Measurements from ENCODE around the gene WDR18.
"Not testable (repeated sequence)": the region's sequence is repeated elsewhere in the genome, so short reads cannot be mapped to it uniquely, and the experiment has no call there.

The WDR18 gene

DNA sequence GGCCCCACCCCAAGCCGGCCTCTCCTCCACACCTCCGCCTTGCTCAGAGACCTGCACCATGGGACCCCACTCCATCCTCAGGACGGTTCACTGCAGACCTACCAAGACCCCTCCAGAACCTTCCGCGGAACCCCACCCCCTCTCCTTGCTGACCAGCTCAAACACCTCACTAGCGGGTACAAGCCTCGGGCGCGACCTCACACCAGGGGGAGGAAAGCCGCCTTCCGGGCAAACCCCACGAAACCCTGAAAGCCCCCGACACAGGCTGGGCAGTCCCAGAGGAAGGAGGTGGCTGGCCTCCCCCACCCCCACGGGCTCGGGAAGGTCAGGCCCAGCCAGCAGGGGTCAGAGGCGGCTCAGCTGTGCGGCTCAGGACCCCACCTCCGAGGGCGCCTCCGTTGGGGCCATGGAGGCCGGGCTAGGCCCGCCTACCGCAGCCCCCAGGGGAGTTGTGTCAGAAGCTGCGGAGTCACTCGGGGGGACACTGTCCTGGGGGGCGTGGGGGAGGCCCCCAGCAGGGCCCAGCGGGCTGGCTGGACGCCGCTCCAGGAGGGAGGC, 25.9 kb downstream of the WDR18 start:
- DNase-seq: no peak

DNA sequence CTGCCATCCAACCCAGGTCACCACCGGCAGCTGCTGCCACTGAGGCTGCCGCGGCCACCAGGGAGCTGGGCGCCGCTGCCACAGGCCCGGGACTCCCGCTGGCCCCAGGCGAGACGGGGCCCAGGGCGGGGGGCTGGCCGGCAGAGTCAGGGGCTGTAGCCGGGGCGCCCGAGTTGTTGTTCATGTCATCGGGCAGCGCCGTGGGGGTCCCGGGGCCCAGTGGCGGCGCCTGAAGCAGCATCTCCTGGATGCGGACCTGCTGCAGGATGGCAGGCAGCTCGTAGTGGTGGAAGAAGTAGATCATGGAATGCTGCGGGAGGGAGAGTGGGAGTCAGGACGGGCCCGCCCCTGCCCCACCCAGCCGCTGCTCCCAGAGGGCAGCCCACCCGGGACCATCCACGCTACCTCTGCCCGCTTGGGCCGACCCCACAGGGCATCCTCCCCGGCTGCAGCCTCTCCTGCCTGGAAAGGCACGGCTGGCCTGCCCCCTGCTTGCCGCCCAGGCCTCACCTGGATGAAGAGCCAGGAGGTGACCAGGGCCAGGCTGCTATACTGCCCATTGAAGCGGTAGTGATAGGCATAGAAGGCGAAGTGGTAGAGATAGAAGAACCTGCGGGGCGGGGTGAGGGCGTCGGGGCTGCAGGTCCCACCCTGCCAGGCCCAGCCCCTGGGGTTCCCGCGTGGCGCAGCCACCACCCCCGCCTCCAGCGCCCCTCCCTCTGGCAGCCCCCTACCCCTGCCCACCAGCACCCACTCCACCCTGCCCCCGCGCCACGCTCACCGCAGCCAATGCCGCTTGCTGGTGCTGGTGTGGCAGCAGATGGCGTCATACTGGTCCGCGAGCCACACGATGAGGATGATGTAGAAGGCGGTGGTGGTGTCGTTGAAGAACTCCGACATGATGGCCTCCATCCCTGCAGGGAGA, 26.7 kb downstream of the WDR18 start:
- DNase-seq: no peak

GRCh38 chr19:1011831-1012333, 27.7 kb downstream of the WDR18 start:
- DNase-seq: no peak

DNA sequence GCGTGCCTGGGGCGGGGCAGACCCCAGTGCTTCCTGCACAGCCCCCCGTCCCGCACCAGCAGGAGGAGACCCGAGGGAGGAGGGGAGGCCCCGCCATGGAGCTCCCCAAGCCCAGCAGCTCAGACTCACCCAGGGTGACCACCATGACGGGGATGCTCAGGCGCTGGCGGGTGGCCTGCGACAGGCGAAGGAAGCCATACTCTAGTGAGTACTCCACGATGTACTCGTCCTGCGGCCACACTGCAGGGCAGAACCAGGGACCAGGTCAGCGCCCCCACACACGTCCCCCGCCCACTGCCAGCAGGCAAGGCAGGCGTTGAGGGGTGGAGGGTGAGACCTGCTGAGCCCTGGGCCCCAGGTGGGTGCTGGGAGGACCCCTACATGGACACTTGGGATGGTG, 28.2 kb downstream of the WDR18 start:
- DNase-seq: no peak

- DNase-seq: no peak
These were observed 29.1 kb downstream of the WDR18 start for GRCh38 chr19:1013218-1013617.

- DNase-seq: no peak
These were observed 30.3 kb downstream of the WDR18 start for GRCh38 chr19:1014161-1015060.

DNA sequence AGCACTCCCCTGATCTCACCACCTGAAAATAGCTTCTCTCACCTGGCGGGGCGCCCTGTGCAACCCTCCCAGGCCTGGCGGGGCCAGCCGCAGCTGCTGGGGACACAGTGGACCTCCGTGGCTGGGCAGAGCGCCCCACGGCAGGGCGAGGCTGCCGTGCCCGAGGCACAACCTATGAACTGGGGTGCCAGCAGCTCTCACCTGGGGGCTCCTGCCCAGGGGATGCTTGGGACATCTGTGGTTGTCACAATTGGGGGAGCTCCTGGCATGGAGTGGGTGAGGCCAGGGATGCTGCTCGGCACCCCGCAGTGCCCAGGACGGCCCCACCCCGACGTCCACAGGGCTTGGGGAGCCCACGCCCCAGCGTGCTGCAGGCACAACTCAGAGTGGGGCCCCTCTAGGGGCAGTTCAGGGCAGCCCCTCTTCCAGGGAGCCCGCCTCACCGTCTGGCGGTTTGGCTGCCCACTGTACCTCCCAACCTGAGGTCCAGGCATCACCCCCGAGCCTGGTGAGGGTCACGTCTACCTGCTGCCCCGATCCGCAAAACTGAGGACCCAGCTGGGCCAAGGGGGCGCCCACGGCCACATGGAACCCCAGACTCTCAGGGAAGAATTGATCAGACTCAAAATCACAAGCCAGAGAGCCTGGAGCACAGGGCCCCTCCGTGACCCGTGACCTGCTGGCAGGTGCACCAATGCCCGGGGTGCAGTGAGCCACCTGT, 31.1 kb downstream of the WDR18 start:
- no peak for DNase-seq

DNA sequence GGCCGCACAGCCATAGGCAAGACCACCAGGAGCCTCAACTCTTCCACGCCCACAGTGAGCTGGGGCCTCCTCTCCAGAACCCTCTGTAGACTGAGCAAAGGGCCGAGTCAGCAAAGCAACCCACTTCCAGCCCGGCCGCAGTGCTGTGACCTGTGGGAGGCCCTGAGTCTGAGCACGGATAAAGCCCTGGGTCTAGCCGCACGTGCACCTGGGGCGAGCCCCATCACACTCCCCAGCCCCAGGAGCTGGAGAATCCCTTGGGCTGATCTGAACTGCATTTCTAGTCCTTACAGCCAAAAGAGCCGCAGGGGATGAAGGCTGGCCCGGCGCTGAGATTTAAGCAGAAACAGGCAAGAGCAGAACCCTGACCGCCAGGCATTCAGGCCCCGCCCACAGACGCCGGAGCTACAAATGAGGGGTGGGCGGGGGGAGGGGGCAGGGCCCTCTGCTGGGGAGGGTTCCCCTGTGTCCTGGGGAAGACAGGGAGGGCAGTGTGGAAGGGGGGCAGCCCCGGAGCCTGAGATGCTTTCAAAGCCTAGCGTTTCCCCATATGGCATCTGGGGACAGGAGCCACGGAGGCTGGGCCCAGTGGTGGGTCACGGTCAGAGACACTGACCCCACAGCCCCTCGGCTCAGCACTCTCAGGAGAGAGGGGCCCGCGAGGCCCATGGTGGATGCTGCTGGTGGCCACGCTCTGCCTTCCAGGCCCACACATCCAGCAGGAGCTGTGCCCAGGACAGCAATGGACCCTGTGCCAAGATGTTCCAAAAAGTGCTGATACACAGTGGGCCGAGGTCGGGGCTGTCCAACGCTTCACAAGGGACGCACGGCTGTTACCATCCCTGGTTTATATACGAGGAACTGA, 31.9 kb downstream of the WDR18 start:
- no peak for DNase-seq

- DNase-seq: no peak
These were observed 32.5 kb downstream of the WDR18 start for GRCh38 chr19:1016647-1017114.

DNA sequence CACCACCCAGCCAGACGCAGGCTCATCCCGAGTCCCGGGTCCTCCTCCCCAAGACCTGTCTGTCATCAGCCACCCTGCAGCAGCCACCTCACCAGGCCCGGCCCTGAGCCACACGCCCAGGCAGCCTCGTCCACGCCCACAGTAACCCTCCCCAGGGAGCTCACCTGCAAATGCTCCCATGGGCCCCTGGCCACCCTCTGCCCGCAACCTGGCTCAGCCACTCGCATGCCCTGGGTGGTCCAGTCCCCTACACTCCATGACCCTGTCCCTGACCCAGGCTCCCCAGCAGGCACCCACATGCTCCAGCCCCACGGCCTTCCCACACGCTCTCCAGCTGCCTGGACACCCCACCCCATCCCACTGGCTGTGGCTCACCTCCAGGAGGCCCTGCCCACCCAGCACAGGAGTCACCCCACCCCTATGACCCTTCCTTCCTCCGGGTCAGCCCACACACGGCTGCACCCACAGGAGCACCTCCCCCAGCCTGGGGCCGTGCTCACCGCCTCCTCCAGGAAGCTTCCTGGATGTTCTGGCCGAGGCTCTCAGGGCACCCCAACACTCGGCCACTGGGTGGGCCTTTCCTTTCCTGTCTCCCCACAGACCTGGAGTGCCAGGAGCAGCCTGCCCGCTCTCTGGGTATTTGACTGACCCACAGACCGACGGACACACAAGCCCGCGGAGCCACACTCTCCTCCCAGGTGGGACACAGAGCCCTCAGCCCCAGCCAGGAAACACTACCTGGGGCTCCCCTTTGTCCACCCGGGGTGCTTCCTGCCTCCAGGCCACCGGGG, 33.2 kb downstream of the WDR18 start:
- DNase-seq: no peak

- no peak for DNase-seq
These were observed 33.8 kb downstream of the WDR18 start for GRCh38 chr19:1017906-1018305.

GRCh38 chr19:1018393-1018792, 34.2 kb downstream of the WDR18 start:
- DNase-seq: no peak

- DNase-seq: no peak
These were observed 34.9 kb downstream of the WDR18 start for GRCh38 chr19:1018932-1019615.

DNA sequence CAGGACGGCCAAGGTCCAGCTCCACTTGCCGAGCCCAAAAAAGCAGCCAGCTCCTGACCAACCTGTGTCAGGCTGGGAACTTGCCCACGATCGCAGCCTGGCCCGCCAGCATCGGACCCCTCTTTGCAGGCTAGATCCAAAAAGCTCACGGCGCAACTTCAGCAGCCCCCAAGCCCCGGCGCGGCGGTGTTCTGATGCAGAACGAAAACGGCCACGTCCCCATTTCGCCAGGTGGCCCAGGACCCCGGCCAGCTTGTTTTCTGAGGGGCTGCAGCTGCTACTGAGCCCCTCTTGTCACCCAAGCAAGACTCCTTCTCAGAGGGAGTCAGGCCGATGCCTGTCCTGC, 35.4 kb downstream of the WDR18 start:
- DNase-seq: no peak

- DNase-seq: no peak
These were observed 36.1 kb downstream of the WDR18 start for GRCh38 chr19:1019980-1020867.

GRCh38 chr19:1020868-1021425, 36.8 kb downstream of the WDR18 start, which contains the start of gene TMEM259:
Gene TMEM259 (minus strand): TSS chr19:1021123. CDS start chr19:1020996, 127 bp downstream.
- DNase-seq: peak; percentile 93 to 94

DNA sequence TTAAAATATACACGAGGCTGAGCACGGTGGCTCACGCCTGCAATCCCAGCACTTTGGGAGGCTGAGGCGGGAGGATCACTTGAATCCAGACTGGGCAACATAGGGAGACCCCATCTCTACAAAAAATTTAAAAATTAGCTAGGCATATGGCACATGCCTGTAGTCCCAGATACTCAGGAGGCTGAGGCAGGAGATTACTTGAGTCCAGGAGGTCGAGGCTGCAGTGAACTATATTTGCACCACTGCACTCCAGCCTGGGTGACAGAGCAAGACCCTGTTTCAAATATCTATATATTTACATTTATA, 39.7 kb downstream of the WDR18 start:
- DNase-seq: not testable (repeated sequence)

GRCh38 chr19:1025080-1025479, 40.9 kb downstream of the WDR18 start:
- DNase-seq: not testable (repeated sequence)
